GM23338 (cell line): Measurements from ENCODE around the gene MYO1A. TPM values are rescaled to one million over a fixed set of nuclear protein-coding genes. Genes with fewer than 3 reads are reported as not detected.

Experiments used
- ATAC-seq: fragments of 200-7000 bp; cut with Tn5 transposase; 3 replicates; pipeline ENCODE4 v1.9.1; 2020
- DNase-seq: peaks from one replicate; pipeline ENCODE4 v3.0.0-alpha.2; 2015; ENCODE audit warnings: low spot score
- H2AFZ ChIP-seq: fragments of 200-600 bp; sonication (generic); 2 replicates; pipeline ENCODE4 v1.8.0; 2016; ENCODE audit warnings: antibody characterized with exemption, mild to moderate bottlenecking, moderate library complexity
- H3F3A ChIP-seq: fragments of 200-600 bp; sonication (generic); replicated peaks from 2 replicates; pipeline ENCODE4 v1.8.0; 2017; ENCODE audit warnings: antibody characterized with exemption, mixed run types, low read depth
- H3K27ac ChIP-seq: fragments of 200-600 bp; sonication (generic); 2 replicates; pipeline ENCODE4 v1.6.1; 2016; ENCODE audit warnings: low read depth
- H3K27me3 ChIP-seq: fragments of 200-600 bp; sonication (generic); 2 replicates; pipeline ENCODE4 v1.8.0; 2016; ENCODE audit warnings: mild to moderate bottlenecking, mixed run types, moderate library complexity; ENCODE audit not compliant: insufficient read depth
- H3K36me3 ChIP-seq: fragments of 200-600 bp; sonication (generic); 2 replicates; pipeline ENCODE4 v1.8.0; 2016; ENCODE audit warnings: mild to moderate bottlenecking; ENCODE audit not compliant: insufficient read depth
- H3K4me1 ChIP-seq: fragments of 200-600 bp; sonication (generic); 2 replicates; pipeline ENCODE4 v1.8.0; 2016; ENCODE audit warnings: mild to moderate bottlenecking, moderate library complexity; ENCODE audit not compliant: insufficient read depth
- H3K4me2 ChIP-seq: fragments of 200-600 bp; sonication (generic); 2 replicates; pipeline ENCODE4 v1.7.1; 2017; ENCODE audit warnings: mixed run types
- H3K4me3 ChIP-seq: fragments of 200-600 bp; sonication (generic); 2 replicates; pipeline ENCODE4 v1.6.1; 2016; ENCODE audit warnings: mixed run types
- H3K79me2 ChIP-seq: fragments of 200-600 bp; sonication (generic); replicated peaks from 2 replicates; pipeline ENCODE4 v1.8.0; 2017; ENCODE audit warnings: mild to moderate bottlenecking; ENCODE audit not compliant: insufficient read depth
- H3K9me2 ChIP-seq: fragments of 200-600 bp; sonication (generic); 2 replicates; pipeline ENCODE4 v1.8.0; 2017; ENCODE audit not compliant: insufficient read depth
- H4K20me1 ChIP-seq: fragments of 200-600 bp; sonication (generic); replicated peaks from 2 replicates; pipeline ENCODE4 v1.8.0; 2017; ENCODE audit warnings: mild to moderate bottlenecking; ENCODE audit not compliant: insufficient read depth
- H3K27ac Mint-ChIP-seq: 2 replicates; pipeline ENCODE4 v1.8.0; 2020; ENCODE audit warnings: inconsistent platforms, mild to moderate bottlenecking, moderate library complexity, mixed read lengths
- H3K27me3 Mint-ChIP-seq: 3 replicates; pipeline ENCODE4 v1.8.0; 2022; ENCODE audit warnings: low read depth, mild to moderate bottlenecking, moderate library complexity, mixed read lengths, inconsistent platforms; ENCODE audit not compliant: insufficient read depth, poor library complexity
- H3K36me3 Mint-ChIP-seq: 3 replicates; pipeline ENCODE4 v1.8.0; 2021; ENCODE audit warnings: low read depth, mild to moderate bottlenecking, inconsistent platforms, moderate library complexity, mixed read lengths
- H3K4me1 Mint-ChIP-seq: 3 replicates; pipeline ENCODE4 v1.8.0; 2020; ENCODE audit warnings: mild to moderate bottlenecking, inconsistent platforms, mixed read lengths
- H3K4me3 Mint-ChIP-seq: 3 replicates; pipeline ENCODE4 v1.8.0; 2021; ENCODE audit warnings: moderate library complexity, mild to moderate bottlenecking, inconsistent platforms, mixed read lengths
- H3K9me3 Mint-ChIP-seq: 3 replicates; pipeline ENCODE4 v1.8.0; 2020; ENCODE audit warnings: moderate library complexity, mild to moderate bottlenecking, inconsistent platforms, mixed read lengths
- CREB1 ChIP-seq: fragments of 250-450 bp; sonication (Bioruptor Pico); IDR thresholded peaks from 2 replicates; pipeline ENCODE4 v1.5.0; 2020; ENCODE audit warnings: low read depth, mild to moderate bottlenecking, moderate library complexity
- EZH2 ChIP-seq: fragments of 200-600 bp; sonication (generic); IDR thresholded peaks from one replicate; pipeline ENCODE4 v1.8.0; 2017; ENCODE audit warnings: antibody characterized with exemption, mild to moderate bottlenecking, low read depth; ENCODE audit not compliant: unreplicated experiment
- EZH2phosphoT487 ChIP-seq: fragments of 200-600 bp; sonication (generic); IDR thresholded peaks from one replicate; pipeline ENCODE4 v1.8.1; 2018; ENCODE audit warnings: antibody characterized with exemption; ENCODE audit not compliant: unreplicated experiment
- NANOG ChIP-seq: IDR thresholded peaks from 2 replicates; pipeline ENCODE4 v1.6.1; 2016; ENCODE audit warnings: antibody characterized with exemption, borderline replicate concordance
- POLR2AphosphoS5 ChIP-seq: IDR thresholded peaks from 2 replicates; pipeline ENCODE4 v1.6.1; 2016; ENCODE audit warnings: antibody characterized with exemption, low read depth
- STAT1 ChIP-seq: IDR thresholded peaks from one replicate; pipeline ENCODE4 v1.6.1; 2016; ENCODE audit warnings: antibody characterized with exemption; ENCODE audit not compliant: unreplicated experiment
- polyA plus RNA-seq: library from polyadenylated mRNA; unstranded; fragments of >200 nt; fragmentation: Nextera tagmentation; extraction: Ambion mirVana; gene quantifications from 2 replicates; pipeline ENCODE4 v1.2.1, GENCODE V29; 2016
- total RNA-seq: library from RNA; depleted of rRNA; stranded (reverse); fragments of >200 nt; shearing (Covaris generic); gene quantifications from 2 replicates; pipeline ENCODE4 v1.2.3, GENCODE V29; 2014
- TF ChIP-seq, protein P1 (sequence below), 2 experiments: fragments of 200-600 bp in 1 of 2; sonication (generic) in 1 of 2; conservative IDR thresholded peaks; 2 replicates each; pipeline versions ENCODE4 v1.5.1 to v1.6.1; 2016 to 2017; ENCODE audit warnings: antibody characterized with exemption in 2 of 2, low read depth in 2 of 2, mild to moderate bottlenecking in 2 of 2, moderate library complexity in 1 of 2
- TF ChIP-seq, protein P2 (sequence below): IDR thresholded peaks from 2 replicates; pipeline ENCODE4 v1.6.1; 2016; ENCODE audit warnings: antibody characterized with exemption
- TF ChIP-seq, protein P3 (sequence below): IDR thresholded peaks from one replicate; pipeline ENCODE4 v1.6.1; 2018; ENCODE audit warnings: antibody characterized with exemption; ENCODE audit not compliant: unreplicated experiment

MYO1A gene
- total and polyA plus RNA-seq, 2 experiments from 2014 or later = not detected

DNA sequence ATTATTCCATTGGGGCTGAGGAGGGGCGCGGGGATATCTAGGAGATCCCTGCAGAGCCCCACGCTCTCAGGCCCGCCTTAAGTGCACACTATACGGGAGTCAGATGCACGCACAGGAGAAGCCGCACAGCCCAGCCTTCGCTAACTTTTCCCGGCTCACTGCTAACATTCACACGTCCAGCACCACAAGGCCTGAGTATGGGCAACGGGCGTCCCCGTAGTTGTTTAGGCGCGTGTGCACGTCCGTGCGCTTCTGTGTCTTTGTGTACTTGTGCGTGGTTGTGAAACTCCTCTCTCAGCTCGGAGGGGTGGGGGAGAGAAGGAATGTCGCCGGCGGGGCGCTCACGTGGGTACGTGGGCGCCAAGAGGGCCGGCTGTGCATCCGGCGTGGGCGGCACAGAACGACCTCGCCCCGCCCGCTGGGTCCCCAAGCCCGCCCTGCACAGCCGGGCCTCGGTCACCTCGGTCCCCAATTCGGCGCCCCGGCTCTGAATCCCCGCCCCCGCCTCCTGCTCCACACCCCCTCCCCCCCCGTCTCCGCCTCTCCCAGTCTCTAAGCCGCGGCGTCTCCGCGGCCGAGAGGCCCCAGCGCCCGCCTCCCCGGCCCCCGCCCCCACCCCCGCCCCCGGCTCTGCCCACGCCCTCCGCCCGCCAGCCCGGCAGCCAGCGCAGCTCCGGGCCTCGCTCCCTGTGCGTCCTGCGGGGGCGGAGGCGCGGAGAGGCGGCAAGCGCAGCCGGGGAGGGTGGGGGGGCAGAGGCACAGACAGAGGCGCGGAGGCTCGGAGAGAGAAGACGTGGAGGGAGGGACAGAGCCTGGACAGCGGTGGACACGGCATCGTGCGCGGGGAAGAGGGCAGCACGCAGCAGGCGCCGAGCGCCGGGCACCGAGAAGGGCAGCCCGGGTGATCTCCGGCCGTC, 38.7 kb upstream of the MYO1A start, which contains the start of gene NAB2:
NAB2 (plus strand) TSS at position 761 of the 917 bp plus-strand sequence. CDS start 158 bp downstream, outside the sequence.
- peak within 1 kb of the TSS; percentile 89 for H2AFZ ChIP-seq
- Mint-ChIP-seq H3K9me3 (no peaks in the 10 kb centered on the region), H3K27ac (peak within 1 kb of the TSS; percentile 99), H3K4me1 (peaks cover 44% of the 10 kb centered on the region), H3K27me3 (peaks cover 25% of the 10 kb centered on the region), H3K4me3 (peak within 1 kb of the TSS; percentile 93), H3K36me3 (peaks cover 28% of the 10 kb centered on the region)
- H3K4me1 ChIP-seq = peaks cover 19% of the 10 kb centered on the region
- H3F3A ChIP-seq = peaks cover 14% of the 10 kb centered on the region
- no peak for TF ChIP-seq EZH2phosphoT487
- TF ChIP-seq, protein P1, sequence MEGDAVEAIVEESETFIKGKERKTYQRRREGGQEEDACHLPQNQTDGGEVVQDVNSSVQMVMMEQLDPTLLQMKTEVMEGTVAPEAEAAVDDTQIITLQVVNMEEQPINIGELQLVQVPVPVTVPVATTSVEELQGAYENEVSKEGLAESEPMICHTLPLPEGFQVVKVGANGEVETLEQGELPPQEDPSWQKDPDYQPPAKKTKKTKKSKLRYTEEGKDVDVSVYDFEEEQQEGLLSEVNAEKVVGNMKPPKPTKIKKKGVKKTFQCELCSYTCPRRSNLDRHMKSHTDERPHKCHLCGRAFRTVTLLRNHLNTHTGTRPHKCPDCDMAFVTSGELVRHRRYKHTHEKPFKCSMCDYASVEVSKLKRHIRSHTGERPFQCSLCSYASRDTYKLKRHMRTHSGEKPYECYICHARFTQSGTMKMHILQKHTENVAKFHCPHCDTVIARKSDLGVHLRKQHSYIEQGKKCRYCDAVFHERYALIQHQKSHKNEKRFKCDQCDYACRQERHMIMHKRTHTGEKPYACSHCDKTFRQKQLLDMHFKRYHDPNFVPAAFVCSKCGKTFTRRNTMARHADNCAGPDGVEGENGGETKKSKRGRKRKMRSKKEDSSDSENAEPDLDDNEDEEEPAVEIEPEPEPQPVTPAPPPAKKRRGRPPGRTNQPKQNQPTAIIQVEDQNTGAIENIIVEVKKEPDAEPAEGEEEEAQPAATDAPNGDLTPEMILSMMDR (conservative IDR thresholded peaks at IDR 0.05; ENCODE audit: low read depth in 2 of 2) = no peak
- TF ChIP-seq, protein P2, sequence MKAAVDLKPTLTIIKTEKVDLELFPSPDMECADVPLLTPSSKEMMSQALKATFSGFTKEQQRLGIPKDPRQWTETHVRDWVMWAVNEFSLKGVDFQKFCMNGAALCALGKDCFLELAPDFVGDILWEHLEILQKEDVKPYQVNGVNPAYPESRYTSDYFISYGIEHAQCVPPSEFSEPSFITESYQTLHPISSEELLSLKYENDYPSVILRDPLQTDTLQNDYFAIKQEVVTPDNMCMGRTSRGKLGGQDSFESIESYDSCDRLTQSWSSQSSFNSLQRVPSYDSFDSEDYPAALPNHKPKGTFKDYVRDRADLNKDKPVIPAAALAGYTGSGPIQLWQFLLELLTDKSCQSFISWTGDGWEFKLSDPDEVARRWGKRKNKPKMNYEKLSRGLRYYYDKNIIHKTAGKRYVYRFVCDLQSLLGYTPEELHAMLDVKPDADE = no peak
- TF ChIP-seq CREB1 (CRISPR knock-in tag) = no peak
- no peak; the same call in 1 of the 2 replicates for TF ChIP-seq POLR2AphosphoS5
- TF ChIP-seq STAT1 = no peak
- TF ChIP-seq NANOG = no peak
- TF ChIP-seq, protein P3, sequence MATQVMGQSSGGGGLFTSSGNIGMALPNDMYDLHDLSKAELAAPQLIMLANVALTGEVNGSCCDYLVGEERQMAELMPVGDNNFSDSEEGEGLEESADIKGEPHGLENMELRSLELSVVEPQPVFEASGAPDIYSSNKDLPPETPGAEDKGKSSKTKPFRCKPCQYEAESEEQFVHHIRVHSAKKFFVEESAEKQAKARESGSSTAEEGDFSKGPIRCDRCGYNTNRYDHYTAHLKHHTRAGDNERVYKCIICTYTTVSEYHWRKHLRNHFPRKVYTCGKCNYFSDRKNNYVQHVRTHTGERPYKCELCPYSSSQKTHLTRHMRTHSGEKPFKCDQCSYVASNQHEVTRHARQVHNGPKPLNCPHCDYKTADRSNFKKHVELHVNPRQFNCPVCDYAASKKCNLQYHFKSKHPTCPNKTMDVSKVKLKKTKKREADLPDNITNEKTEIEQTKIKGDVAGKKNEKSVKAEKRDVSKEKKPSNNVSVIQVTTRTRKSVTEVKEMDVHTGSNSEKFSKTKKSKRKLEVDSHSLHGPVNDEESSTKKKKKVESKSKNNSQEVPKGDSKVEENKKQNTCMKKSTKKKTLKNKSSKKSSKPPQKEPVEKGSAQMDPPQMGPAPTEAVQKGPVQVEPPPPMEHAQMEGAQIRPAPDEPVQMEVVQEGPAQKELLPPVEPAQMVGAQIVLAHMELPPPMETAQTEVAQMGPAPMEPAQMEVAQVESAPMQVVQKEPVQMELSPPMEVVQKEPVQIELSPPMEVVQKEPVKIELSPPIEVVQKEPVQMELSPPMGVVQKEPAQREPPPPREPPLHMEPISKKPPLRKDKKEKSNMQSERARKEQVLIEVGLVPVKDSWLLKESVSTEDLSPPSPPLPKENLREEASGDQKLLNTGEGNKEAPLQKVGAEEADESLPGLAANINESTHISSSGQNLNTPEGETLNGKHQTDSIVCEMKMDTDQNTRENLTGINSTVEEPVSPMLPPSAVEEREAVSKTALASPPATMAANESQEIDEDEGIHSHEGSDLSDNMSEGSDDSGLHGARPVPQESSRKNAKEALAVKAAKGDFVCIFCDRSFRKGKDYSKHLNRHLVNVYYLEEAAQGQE = no peak
- no peak for TF ChIP-seq EZH2
- peak within 1 kb of the TSS; percentile 88 for H3K4me3 ChIP-seq
- peak; percentile 95 for DNase-seq
- H3K79me2 ChIP-seq = peaks cover 8% of the 10 kb centered on the region; the same call in 1 of the 2 replicates
- H3K27ac ChIP-seq = peak within 1 kb of the TSS; percentile 99
- no peaks in the 10 kb centered on the region for H3K27me3 ChIP-seq
- H3K36me3 ChIP-seq = no peaks in the 10 kb centered on the region
- H4K20me1 ChIP-seq = no peaks in the 10 kb centered on the region; the same call in 1 of the 2 replicates
- H3K4me2 ChIP-seq = peak within 1 kb of the TSS; percentile 100
- peak; percentile 21 for ATAC-seq
- H3K9me2 ChIP-seq = no peaks in the 10 kb centered on the region
